Ovary (tissue), 3 donors: ENCODE results near the gene BRIP1.

ENCODE experiments used
- CTCF ChIP-seq, 3 donors: fragments of 450-650 bp in 2 of 3; fragments of 200-600 bp in 1 of 3; IDR thresholded peaks; one replicate each; pipeline versions ENCODE4 v1.5.1 to v1.8.0; 2016 to 2022; ENCODE audit warnings: antibody characterized with exemption in 3 of 3, mild to moderate bottlenecking in 1 of 3
- POLR2A ChIP-seq: fragments of 450-650 bp; IDR thresholded peaks from one replicate; pipeline ENCODE4 v1.6.1; 2017; ENCODE audit warnings: antibody characterized with exemption, mild to moderate bottlenecking, moderate library complexity
- donor health status: DM: no; HTN: no; CAD: no.

DNA sequence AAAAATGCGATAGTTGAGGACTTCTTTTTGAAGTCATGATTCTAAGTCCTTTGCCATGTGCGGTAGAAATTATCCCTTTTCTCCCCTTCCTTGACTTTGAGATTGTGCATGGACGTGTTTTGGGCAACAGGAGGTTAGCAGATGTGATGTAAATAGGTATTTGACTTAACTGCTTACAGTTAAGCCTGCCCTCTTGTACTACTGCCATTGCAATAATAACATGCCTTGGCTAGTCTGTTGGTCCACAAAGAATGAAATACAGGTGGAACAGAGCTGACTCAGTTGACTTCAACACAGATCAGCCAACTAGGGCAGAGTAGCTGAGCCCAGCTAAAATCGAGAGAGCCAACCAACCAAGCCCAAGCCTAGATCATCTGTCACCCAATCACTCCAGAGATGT, 125.5 kb downstream of the BRIP1 start:
- TF ChIP-seq CTCF (IDR thresholded peaks at IDR 0.05) (no peak), POLR2A (no peak)
